ENCODE measurements around the gene OSBPL5.

Gene OSBPL5

GRCh38 chr11:3163241-3163981 lies 1.7 kb downstream of the OSBPL5 start:
- DNase-seq: no peak

- DNase-seq: no peak
Measured at GRCh38 chr11:3162410-3163240, 2.5 kb downstream of the OSBPL5 start.

GRCh38 chr11:3161720-3162409 lies 3.2 kb downstream of the OSBPL5 start:
- DNase-seq: no peak

- DNase-seq: no peak
Measured at GRCh38 chr11:3161309-3161708, 3.8 kb downstream of the OSBPL5 start.

- DNase-seq: peak; percentile 28
Measured at GRCh38 chr11:3160252-3161031, 4.7 kb downstream of the OSBPL5 start.

GRCh38 chr11:3159296-3160190 lies 5.6 kb downstream of the OSBPL5 start:
- DNase-seq: no peak

GRCh38 chr11:3158821-3159220 lies 6.3 kb downstream of the OSBPL5 start:
- no peak for DNase-seq

GRCh38 chr11:3158131-3158591 lies 6.9 kb downstream of the OSBPL5 start:
- no peak for DNase-seq

GRCh38 chr11:3157381-3158130 lies 7.6 kb downstream of the OSBPL5 start:
- DNase-seq: no peak

- no peak for DNase-seq
Measured at GRCh38 chr11:3156661-3157311, 8.3 kb downstream of the OSBPL5 start.

GRCh38 chr11:3156282-3156660 lies 8.8 kb downstream of the OSBPL5 start:
- no peak for DNase-seq

- no peak for DNase-seq
Measured at GRCh38 chr11:3155691-3156258, 9.3 kb downstream of the OSBPL5 start.

- DNase-seq: no peak
Measured at GRCh38 chr11:3155216-3155615, 9.9 kb downstream of the OSBPL5 start.

GRCh38 chr11:3154001-3154599 lies 11.0 kb downstream of the OSBPL5 start:
- DNase-seq: no peak

- DNase-seq: no peak
Measured at GRCh38 chr11:3153291-3153861, 11.7 kb downstream of the OSBPL5 start.

GRCh38 chr11:3152471-3153110 lies 12.5 kb downstream of the OSBPL5 start:
- no peak for DNase-seq

GRCh38 chr11:3150726-3151125 lies 14.4 kb downstream of the OSBPL5 start:
- no peak for DNase-seq

- no peak for DNase-seq
Measured at GRCh38 chr11:3149852-3150188, 15.3 kb downstream of the OSBPL5 start.
